ENCODE results near the gene CADPS2.

- TF ChIP-seq, protein P1, sequence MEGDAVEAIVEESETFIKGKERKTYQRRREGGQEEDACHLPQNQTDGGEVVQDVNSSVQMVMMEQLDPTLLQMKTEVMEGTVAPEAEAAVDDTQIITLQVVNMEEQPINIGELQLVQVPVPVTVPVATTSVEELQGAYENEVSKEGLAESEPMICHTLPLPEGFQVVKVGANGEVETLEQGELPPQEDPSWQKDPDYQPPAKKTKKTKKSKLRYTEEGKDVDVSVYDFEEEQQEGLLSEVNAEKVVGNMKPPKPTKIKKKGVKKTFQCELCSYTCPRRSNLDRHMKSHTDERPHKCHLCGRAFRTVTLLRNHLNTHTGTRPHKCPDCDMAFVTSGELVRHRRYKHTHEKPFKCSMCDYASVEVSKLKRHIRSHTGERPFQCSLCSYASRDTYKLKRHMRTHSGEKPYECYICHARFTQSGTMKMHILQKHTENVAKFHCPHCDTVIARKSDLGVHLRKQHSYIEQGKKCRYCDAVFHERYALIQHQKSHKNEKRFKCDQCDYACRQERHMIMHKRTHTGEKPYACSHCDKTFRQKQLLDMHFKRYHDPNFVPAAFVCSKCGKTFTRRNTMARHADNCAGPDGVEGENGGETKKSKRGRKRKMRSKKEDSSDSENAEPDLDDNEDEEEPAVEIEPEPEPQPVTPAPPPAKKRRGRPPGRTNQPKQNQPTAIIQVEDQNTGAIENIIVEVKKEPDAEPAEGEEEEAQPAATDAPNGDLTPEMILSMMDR (IDR thresholded peaks at IDR 0.05): no peak
- TF ChIP-seq SP1 (CRISPR knock-in tag; conservative IDR thresholded peaks at IDR 0.05) (no peak), ATF3 (CRISPR knock-in tag; conservative IDR thresholded peaks at IDR 0.05) (no peak)
Observed at GRCh38 chr7:122457325-122457724, 428.9 kb downstream of the CADPS2 start.

Measured in WTC11 (cell line).